ENCODE data around the gene PRODH2. TPM values are rescaled to one million over a fixed set of nuclear protein-coding genes. Genes with fewer than 3 reads are reported as not detected.
"Not testable (repeated sequence)": the region's sequence is repeated elsewhere in the genome, so short reads cannot be mapped to it uniquely, and the experiment has no call there.

PRODH2 gene
- total RNA-seq, 2 experiments from 2014 or later = not detected

- POLR2A ChIA-PET = no interaction called here
- no peak for DNase-seq
- Mint-ChIP-seq H3K36me3 (no peaks in the 10 kb centered on the region), H3K27me3 (peaks cover 40% of the 10 kb centered on the region), H3K9me3 (no peaks in the 10 kb centered on the region), H3K27ac (no peak overlapping the region), H3K4me1 (peaks cover 6% of the 10 kb centered on the region), H3K4me3 (no peak overlapping the region)
- ATAC-seq (ENCODE audit: low read depth) = no peak
Observed at GRCh38 chr19:35796645-35797542, 15.8 kb downstream of the PRODH2 start.

GRCh38 chr19:35795564-35795963, 17.1 kb downstream of the PRODH2 start:
- H3K4me3 Mint-ChIP-seq; ATAC-seq (ENCODE audit: low read depth); DNase-seq; H3K27ac Mint-ChIP-seq; H3K9me3 Mint-ChIP-seq; H3K4me1 Mint-ChIP-seq; POLR2A ChIA-PET; H3K36me3 Mint-ChIP-seq: not testable (repeated sequence)
- peaks cover 40% of the 10 kb centered on the region for H3K27me3 Mint-ChIP-seq

DNA sequence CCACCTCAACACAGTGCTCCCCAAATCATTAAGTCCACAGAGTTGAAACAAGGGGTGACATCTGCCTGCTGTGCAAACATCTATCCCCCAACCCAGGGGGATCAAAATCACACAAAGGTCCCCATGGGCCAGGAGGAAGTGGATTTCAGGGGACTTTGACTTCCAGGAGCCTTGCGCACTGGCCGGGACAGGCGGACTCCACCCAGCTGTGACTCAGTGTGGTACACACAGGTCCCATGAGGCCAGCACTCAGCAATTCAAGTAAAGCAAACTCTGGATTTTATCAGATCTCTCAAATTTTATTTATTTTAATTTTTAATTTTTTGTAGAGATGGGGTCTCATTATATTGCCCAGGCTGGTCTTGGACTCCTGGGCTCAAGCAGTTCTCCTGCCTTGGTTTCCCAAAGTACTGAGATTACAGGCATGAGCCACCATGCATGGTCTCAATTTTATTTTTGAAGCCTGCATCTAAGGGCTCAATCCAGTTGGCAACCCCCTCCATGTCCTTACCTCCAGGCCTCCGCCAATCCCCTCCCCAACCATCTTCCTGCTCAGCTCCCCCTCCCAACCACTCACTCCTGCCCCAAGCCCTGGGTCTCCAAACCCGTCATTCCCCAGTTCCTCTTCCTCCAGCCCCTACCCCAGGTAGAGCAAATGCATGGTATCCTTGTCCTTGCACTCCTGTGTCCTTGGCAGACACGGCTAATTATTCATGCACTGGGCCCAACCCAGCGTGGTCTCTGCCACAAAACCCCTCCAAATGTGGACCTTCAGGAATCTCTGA, 19.1 kb downstream of the PRODH2 start:
- Mint-ChIP-seq H3K4me3 (no peak overlapping the region), H3K27me3 (peaks cover 33% of the 10 kb centered on the region), H3K9me3 (no peaks in the 10 kb centered on the region), H3K36me3 (no peaks in the 10 kb centered on the region), H3K4me1 (peaks cover 6% of the 10 kb centered on the region), H3K27ac (no peak overlapping the region)
- POLR2A ChIA-PET = no interaction called here
- ATAC-seq (ENCODE audit: low read depth) (no peak), DNase-seq (no peak)

DNA sequence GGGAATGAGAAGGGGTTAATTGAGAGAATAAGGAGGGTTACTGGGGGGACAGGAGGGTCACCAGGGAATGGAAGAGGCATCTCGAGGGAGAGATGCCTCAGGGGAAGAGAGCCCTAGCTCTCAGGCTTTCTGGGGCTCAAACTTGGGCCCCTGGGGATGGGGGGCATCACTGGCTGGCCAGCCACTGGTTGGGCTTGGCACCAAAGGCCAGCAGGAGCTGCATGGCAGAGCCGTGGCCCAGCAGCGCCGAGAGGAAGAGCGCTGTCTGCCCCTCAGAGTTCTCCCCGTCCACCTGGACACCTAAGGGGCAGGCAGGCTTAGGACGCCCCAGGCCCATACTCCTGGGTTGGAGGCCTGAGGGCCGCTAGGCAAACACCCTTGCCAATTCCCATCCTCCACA, 19.8 kb downstream of the PRODH2 start:
- H3K36me3 Mint-ChIP-seq = no peaks in the 10 kb centered on the region
- peaks cover 26% of the 10 kb centered on the region for H3K27me3 Mint-ChIP-seq
- H3K4me3 Mint-ChIP-seq = no peak overlapping the region
- H3K4me1 Mint-ChIP-seq = peaks cover 6% of the 10 kb centered on the region
- no peak for ATAC-seq (ENCODE audit: low read depth)
- no peak overlapping the region for H3K27ac Mint-ChIP-seq
- H3K9me3 Mint-ChIP-seq = no peaks in the 10 kb centered on the region
- POLR2A ChIA-PET = no interaction called here
- DNase-seq = no peak

GRCh38 chr19:35792312-35792711, 20.3 kb downstream of the PRODH2 start:
- Mint-ChIP-seq H3K4me3 (no peak overlapping the region), H3K4me1 (peaks cover 5% of the 10 kb centered on the region), H3K27ac (no peak overlapping the region), H3K27me3 (peaks cover 21% of the 10 kb centered on the region), H3K36me3 (no peaks in the 10 kb centered on the region), H3K9me3 (no peaks in the 10 kb centered on the region)
- DNase-seq (no peak), ATAC-seq (ENCODE audit: low read depth) (no peak)
- POLR2A ChIA-PET = no interaction called here

DNA sequence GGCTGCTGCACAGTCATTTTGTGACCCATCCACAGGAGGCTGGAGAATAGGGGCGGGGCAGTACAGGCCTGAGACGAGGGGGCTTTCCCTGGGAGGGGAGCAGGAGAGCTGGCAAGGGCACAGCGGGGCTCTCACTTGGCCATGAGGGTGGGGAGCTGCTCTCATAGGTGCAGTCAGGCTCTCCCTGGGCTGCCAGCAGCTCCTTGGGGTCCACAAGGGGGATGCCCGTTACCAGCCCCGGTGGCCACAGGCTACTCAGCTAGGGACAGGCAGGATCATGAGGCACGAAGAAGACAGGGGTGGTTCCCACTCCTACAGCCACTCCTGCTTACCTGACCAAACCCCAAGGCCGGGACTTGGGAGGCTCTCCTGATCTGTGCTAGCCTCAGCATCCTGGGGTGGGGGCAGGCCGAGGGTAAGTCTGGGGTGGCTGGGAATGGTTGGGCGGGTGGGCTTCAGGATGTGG, 20.8 kb downstream of the PRODH2 start:
- Mint-ChIP-seq H3K36me3 (no peaks in the 10 kb centered on the region), H3K4me3 (no peak overlapping the region), H3K27ac (no peak overlapping the region), H3K27me3 (peaks cover 16% of the 10 kb centered on the region), H3K9me3 (no peaks in the 10 kb centered on the region), H3K4me1 (peaks cover under 1% of the 10 kb centered on the region)
- ATAC-seq (ENCODE audit: low read depth) (no peak), DNase-seq (no peak)
- POLR2A ChIA-PET = no interaction called here

GRCh38 chr19:35790981-35791813, 21.4 kb downstream of the PRODH2 start:
- no peaks in the 10 kb centered on the region for H3K36me3 Mint-ChIP-seq
- H3K9me3 Mint-ChIP-seq = no peaks in the 10 kb centered on the region
- POLR2A ChIA-PET = no interaction called here
- H3K4me3 Mint-ChIP-seq = no peak overlapping the region
- peaks cover 10% of the 10 kb centered on the region for H3K27me3 Mint-ChIP-seq
- DNase-seq (no peak), ATAC-seq (ENCODE audit: low read depth) (peak; percentile 40)
- no peaks in the 10 kb centered on the region for H3K4me1 Mint-ChIP-seq
- H3K27ac Mint-ChIP-seq = no peak overlapping the region

DNA sequence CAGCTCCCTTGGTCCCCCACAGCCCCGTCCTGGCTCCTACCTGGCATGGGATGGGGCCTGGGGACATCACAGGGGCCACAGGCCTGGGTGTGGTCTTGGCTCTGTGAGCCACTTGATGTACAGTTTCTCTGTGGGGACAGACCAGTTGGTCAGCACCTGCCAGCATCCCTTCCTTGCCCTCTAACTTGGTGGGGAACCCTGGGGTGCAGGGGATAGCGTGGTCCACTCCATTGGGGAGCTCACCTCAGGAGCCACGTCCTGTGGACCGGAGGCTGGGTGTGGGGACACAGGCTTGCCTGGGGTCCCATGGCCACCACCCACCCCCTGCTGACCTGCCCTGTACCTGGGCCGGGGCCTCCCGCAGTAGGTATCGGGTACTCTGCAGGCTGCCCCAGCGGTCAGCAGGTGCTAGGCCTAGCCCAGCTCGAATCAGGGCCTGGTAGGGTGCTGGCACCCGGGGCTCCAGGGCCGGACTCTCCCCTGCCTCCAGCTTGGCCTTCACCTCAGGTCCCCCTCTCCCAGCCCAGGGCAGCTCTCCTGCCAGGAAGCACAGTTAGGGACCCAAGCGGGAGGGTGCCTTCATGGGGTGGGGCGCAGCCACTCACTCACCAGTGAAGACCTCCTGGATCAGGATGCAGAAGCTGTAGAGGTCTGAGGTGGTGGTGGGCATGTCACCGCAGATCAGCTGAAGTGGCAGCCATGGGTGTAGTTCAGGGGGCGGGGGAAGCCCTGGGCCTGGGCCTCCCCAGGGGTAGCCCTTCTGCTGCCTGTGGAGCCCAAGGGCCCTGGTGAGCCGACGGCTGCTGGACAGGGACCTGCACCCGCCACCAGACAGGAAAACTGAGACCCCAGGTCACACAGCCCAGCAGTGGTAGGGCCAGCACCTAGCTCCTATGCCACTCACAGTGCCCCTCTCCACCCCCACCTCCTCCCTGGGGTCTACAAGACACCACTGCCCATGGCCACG, 22.4 kb downstream of the PRODH2 start:
- H3K9me3 Mint-ChIP-seq = no peaks in the 10 kb centered on the region
- no peak for DNase-seq
- H3K27me3 Mint-ChIP-seq = peaks cover 5% of the 10 kb centered on the region
- POLR2A ChIA-PET = no interaction called here
- peak; percentile 11 for ATAC-seq (ENCODE audit: low read depth)
- no peak overlapping the region for H3K27ac Mint-ChIP-seq
- H3K4me3 Mint-ChIP-seq = no peak overlapping the region
- no peaks in the 10 kb centered on the region for H3K4me1 Mint-ChIP-seq
- H3K36me3 Mint-ChIP-seq = no peaks in the 10 kb centered on the region

DNA sequence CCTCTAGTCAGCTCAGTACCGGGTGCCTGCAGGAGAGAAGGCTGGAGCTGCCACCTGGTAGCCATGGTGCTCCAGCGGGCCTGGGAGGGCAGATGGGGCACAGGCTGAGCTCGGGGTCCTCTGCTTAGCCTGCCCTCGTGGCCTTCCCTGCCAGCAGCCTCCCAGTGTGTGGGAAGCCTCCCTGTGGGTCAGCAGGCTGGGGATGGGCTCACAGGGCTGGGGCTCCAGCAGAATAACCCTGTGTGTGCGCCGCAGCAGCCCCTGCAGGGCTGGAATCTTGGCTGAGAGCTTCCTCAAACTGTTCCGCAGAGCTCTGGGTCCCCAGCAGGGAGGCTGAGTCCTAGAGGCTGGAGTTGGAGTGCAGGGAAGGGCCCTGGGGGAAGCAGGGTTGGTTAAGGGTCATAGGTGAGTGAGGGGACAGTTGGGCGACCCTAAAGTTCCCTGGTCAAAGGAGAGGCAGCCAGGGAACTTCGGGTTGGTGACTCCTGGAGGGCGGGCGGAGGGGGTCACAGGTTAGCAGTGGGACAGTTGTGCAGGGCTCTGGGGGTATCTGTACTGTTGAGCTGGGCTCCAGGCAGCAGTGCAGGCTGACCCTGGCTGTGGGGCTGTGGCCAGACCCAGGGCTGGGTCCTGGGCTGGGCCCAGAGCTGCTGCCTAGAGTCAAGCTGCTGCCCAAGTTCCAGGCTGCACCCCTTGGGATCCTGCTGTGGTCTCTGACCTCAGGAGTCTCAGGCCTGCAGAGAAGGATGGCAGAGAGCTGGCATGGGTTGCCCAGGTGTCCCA, 23.3 kb downstream of the PRODH2 start:
- Mint-ChIP-seq H3K4me3 (no peak overlapping the region), H3K4me1 (no peaks in the 10 kb centered on the region), H3K9me3 (no peaks in the 10 kb centered on the region), H3K27me3 (no peaks in the 10 kb centered on the region), H3K27ac (no peak overlapping the region), H3K36me3 (no peaks in the 10 kb centered on the region)
- POLR2A ChIA-PET = no interaction called here
- ATAC-seq (ENCODE audit: low read depth) (no peak), DNase-seq (no peak)

DNA sequence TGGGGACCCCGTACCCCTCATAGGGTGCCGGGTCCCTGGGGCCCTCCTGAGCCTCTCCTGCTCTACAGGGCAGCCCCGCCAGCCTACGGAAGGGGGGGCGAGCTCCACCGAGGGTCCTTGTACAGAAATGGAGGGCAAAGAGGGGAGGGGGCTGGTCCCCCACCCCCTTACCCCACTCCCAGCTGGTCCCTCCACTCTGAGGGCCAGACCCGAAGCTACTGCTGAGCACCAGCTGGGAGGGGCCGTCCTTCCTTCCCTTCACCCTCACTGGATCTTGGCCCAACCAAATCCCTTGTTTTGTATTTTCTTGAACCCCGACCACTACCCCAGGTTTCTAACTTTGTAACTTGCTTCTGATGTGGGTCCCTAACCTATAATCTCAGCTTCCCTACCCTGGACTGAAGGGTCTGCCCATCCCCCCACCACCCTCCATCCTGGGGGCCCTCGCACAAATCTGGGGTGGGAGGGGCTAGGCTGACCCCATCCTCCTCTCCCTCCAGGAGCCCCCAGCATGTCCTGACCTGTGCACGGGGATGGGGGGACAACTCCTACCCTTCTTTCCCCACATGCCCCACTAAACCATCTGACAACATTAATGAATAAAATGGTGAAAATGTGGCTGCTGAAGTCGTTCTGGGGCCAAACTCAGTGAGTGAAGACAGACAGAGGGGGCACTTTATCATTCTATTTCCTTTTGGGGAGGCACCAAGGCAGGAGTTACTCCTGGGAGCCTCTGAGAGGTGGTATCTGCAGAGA, 24.3 kb downstream of the PRODH2 start:
- H3K27ac Mint-ChIP-seq = no peak overlapping the region
- POLR2A ChIA-PET = no interaction called here

GRCh38 chr19:35787227-35787799, 25.3 kb downstream of the PRODH2 start:
- Mint-ChIP-seq H3K27me3 (no peaks in the 10 kb centered on the region), H3K36me3 (peaks cover 6% of the 10 kb centered on the region), H3K4me3 (no peak overlapping the region), H3K27ac (no peak overlapping the region), H3K4me1 (peaks cover 6% of the 10 kb centered on the region), H3K9me3 (no peaks in the 10 kb centered on the region)
- DNase-seq (no peak), ATAC-seq (ENCODE audit: low read depth) (no peak)
- POLR2A ChIA-PET = no interaction called here

More for the DNA sequence above, 24.3 kb downstream of the PRODH2 start:
- ATAC-seq (ENCODE audit: low read depth) = no peak
- Mint-ChIP-seq H3K9me3 (no peaks in the 10 kb centered on the region), H3K36me3 (no peaks in the 10 kb centered on the region), H3K27me3 (no peaks in the 10 kb centered on the region), H3K4me1 (peaks cover 2% of the 10 kb centered on the region), H3K4me3 (no peak overlapping the region)
- no peak for DNase-seq

Data from activated naive CD8-positive, alpha-beta T cell treated with anti-CD3 and anti-CD28 coated beads, Interleukin-2, amount 10 ng/mL, durations not matched to agents 7 days and 5 days (primary cell).